H9 (cell line): Measurements from ENCODE around the gene PNKP. TPM values are rescaled to one million over a fixed set of nuclear protein-coding genes. Genes with fewer than 3 reads are reported as not detected.

Source experiments
- DNase-seq: peaks from one replicate; pipeline ENCODE4 v3.0.0-alpha.2; 2017
- H2AFZ ChIP-seq: one replicate; pipeline ENCODE4 v1.6.1; 2013; ENCODE audit warnings: mild to moderate bottlenecking, low read length, control low read depth, moderate library complexity
- H2AK5ac ChIP-seq: 2 replicates; pipeline ENCODE4 v1.6.1; 2013; ENCODE audit warnings: low read length, control low read depth, mixed read lengths; ENCODE audit not compliant: insufficient read length
- H2BK120ac ChIP-seq: one replicate; pipeline ENCODE4 v1.6.1; 2013; ENCODE audit warnings: low read depth, mild to moderate bottlenecking, low read length, control low read depth, inconsistent platforms; ENCODE audit not compliant: poor library complexity, severe bottlenecking
- H2BK12ac ChIP-seq: 2 replicates; pipeline ENCODE4 v1.6.1; 2013; ENCODE audit warnings: low read length, control low read depth, mixed read lengths, low read depth; ENCODE audit not compliant: insufficient read length
- H2BK15ac ChIP-seq: 2 replicates; pipeline ENCODE4 v1.6.1; 2013; ENCODE audit warnings: low read depth, low read length, control low read depth
- H2BK20ac ChIP-seq: one replicate; pipeline ENCODE4 v1.6.1; 2013; ENCODE audit warnings: low read depth, mild to moderate bottlenecking, low read length, control low read depth, inconsistent platforms; ENCODE audit not compliant: poor library complexity, severe bottlenecking
- H2BK5ac ChIP-seq: 2 replicates; pipeline ENCODE4 v1.6.1; 2013; ENCODE audit warnings: low read length, control low read depth, mixed read lengths; ENCODE audit not compliant: insufficient read length
- H3K14ac ChIP-seq: 2 replicates; pipeline ENCODE4 v1.6.1; 2013; ENCODE audit warnings: low read length, control low read depth; ENCODE audit not compliant: insufficient read depth
- H3K18ac ChIP-seq: 2 replicates; pipeline ENCODE4 v1.6.1; 2013; ENCODE audit warnings: low read depth, mild to moderate bottlenecking, mixed read lengths, low read length, control low read depth; ENCODE audit not compliant: insufficient read length
- H3K23ac ChIP-seq: 2 replicates; pipeline ENCODE4 v1.6.1; 2013; ENCODE audit warnings: low read length, control low read depth, mixed read lengths, low read depth; ENCODE audit not compliant: insufficient read length
- H3K23me2 ChIP-seq: 2 replicates; pipeline ENCODE4 v1.6.1; 2013; ENCODE audit warnings: low read depth, mild to moderate bottlenecking, mixed read lengths, low read length, control low read depth; ENCODE audit not compliant: insufficient read length, poor library complexity, severe bottlenecking
- H3K27ac ChIP-seq: 2 replicates; pipeline ENCODE4 v1.5.1; 2013; ENCODE audit warnings: low read length, control low read depth, mixed read lengths, low read depth; ENCODE audit not compliant: insufficient read length
- H3K27me3 ChIP-seq: 2 replicates; pipeline ENCODE4 v1.6.1; 2013; ENCODE audit warnings: low read length, control low read depth, inconsistent platforms; ENCODE audit not compliant: insufficient read depth
- H3K4ac ChIP-seq: 2 replicates; pipeline ENCODE4 v1.6.1; 2013; ENCODE audit warnings: low read depth, mild to moderate bottlenecking, control low read depth, inconsistent platforms, low read length, moderate library complexity
- H3K4me1 ChIP-seq: 2 replicates; pipeline ENCODE4 v1.6.1; 2013; ENCODE audit warnings: low read length, control low read depth, inconsistent platforms; ENCODE audit not compliant: insufficient read depth
- H3K4me2 ChIP-seq: 2 replicates; pipeline ENCODE4 v1.6.1; 2013; ENCODE audit warnings: low read length, control low read depth, mixed read lengths; ENCODE audit not compliant: insufficient read length, insufficient read depth
- H3K56ac ChIP-seq: 2 replicates; pipeline ENCODE4 v1.6.1; 2013; ENCODE audit warnings: low read depth, mild to moderate bottlenecking, mixed read lengths, low read length, control low read depth; ENCODE audit not compliant: insufficient read length
- H3K79me1 ChIP-seq: 2 replicates; pipeline ENCODE4 v1.6.1; 2013; ENCODE audit warnings: low read depth, mild to moderate bottlenecking, moderate library complexity, low read length, control low read depth, inconsistent platforms; ENCODE audit not compliant: insufficient read depth, poor library complexity, severe bottlenecking
- H3K79me2 ChIP-seq: 2 replicates; pipeline ENCODE4 v1.6.1; 2013; ENCODE audit warnings: low read length, control low read depth, inconsistent platforms; ENCODE audit not compliant: insufficient read depth
- H3K9ac ChIP-seq: 2 replicates; pipeline ENCODE4 v1.6.1; 2013; ENCODE audit warnings: low read length, control low read depth, mixed read lengths; ENCODE audit not compliant: insufficient read length; ENCODE audit errors: extremely low read depth
- H3K9me3 ChIP-seq: one replicate; pipeline ENCODE4 v1.6.1; 2013; ENCODE audit warnings: low read depth, low read length, inconsistent platforms; ENCODE audit not compliant: control insufficient read depth
- H3T11ph ChIP-seq: one replicate; pipeline ENCODE4 v1.6.1; 2013; ENCODE audit warnings: mild to moderate bottlenecking, low read length, control low read depth, inconsistent platforms
- H4K20me1 ChIP-seq: one replicate; pipeline ENCODE4 v1.6.1; 2013; ENCODE audit not compliant: control insufficient read depth, insufficient read length, insufficient read depth
- H4K5ac ChIP-seq: 2 replicates; pipeline ENCODE4 v1.6.1; 2013; ENCODE audit warnings: low read depth, mild to moderate bottlenecking, mixed read lengths, low read length, control low read depth; ENCODE audit not compliant: insufficient read length
- H4K8ac ChIP-seq: replicated peaks from 2 replicates; pipeline ENCODE4 v1.6.1; 2013; ENCODE audit warnings: low read length, control low read depth, mixed read lengths, low read depth; ENCODE audit not compliant: insufficient read length
- H4K91ac ChIP-seq: 2 replicates; pipeline ENCODE4 v1.6.1; 2013; ENCODE audit warnings: low read depth, mild to moderate bottlenecking, moderate library complexity, mixed read lengths, low read length, control low read depth; ENCODE audit not compliant: insufficient read length
- H3K27ac Mint-ChIP-seq, 3 experiments: 2 replicates in 2 of 3; 3 replicates in 1 of 3; pipeline ENCODE4 v1.8.0; 2020 to 2021; ENCODE audit warnings: mixed read lengths in 3 of 3, mild to moderate bottlenecking in 1 of 3, moderate library complexity in 1 of 3
- H3K27me3 Mint-ChIP-seq: 2 replicates; pipeline ENCODE4 v1.8.0; 2021; ENCODE audit warnings: low read depth, mild to moderate bottlenecking, moderate library complexity, mixed read lengths
- H3K36me3 Mint-ChIP-seq, 3 experiments: 2 replicates in 2 of 3; 3 replicates in 1 of 3; pipeline ENCODE4 v1.8.0; 2020 to 2021; ENCODE audit warnings: low read depth in 3 of 3, mixed read lengths in 3 of 3; ENCODE audit not compliant: insufficient read depth in 1 of 3
- H3K4me1 Mint-ChIP-seq, 2 experiments: 2 replicates each; pipeline ENCODE4 v1.8.0; 2020; ENCODE audit warnings: mixed read lengths in 2 of 2
- H3K4me3 Mint-ChIP-seq, 2 experiments: 2 replicates in 1 of 2; 3 replicates in 1 of 2; pipeline ENCODE4 v1.8.0; 2020 to 2021; ENCODE audit warnings: mild to moderate bottlenecking in 2 of 2, mixed read lengths in 2 of 2, moderate library complexity in 1 of 2
- H3K9me3 Mint-ChIP-seq, 2 experiments: 2 replicates in 1 of 2; 3 replicates in 1 of 2; pipeline ENCODE4 v1.8.0; 2020; ENCODE audit warnings: mild to moderate bottlenecking in 2 of 2, mixed read lengths in 2 of 2, moderate library complexity in 1 of 2
- CTCF ChIP-seq: fragments of 200-600 bp; sonication (generic); conservative IDR thresholded peaks from 3 replicates; pipeline ENCODE4 v1.8.0; 2021; ENCODE audit warnings: antibody characterized with exemption, mild to moderate bottlenecking
- WGBS: extraction: QIAGEN DNeasy Blood & Tissue Kit; methylation state at CpG from one replicate; pipeline ENCODE4 v1.1.7; 2013; ENCODE audit warnings: missing lambda C conversion rate, low lambda C conversion rate, mixed read lengths; ENCODE audit not compliant: insufficient read length; ENCODE audit errors: extremely low coverage; 5-methylcytosine and 5-hydroxymethylcytosine counted together
- total RNA-seq: library from RNA; stranded (reverse); gene quantifications from 2 replicates; pipeline ENCODE4 v1.2.1, GENCODE V29; 2021

PNKP gene
- total RNA-seq, 1 experiment from 2014 or later: 157 TPM

GRCh38 chr19:49861107-49861506 lies 6.3 kb downstream of the PNKP start:
- Histone ChIP-seq H3K9me3 (no peaks in the 10 kb centered on the region), H4K20me1 (peaks cover 3% of the 10 kb centered on the region), H3K79me2 (no peaks in the 10 kb centered on the region; the same call in 1 of the 2 replicates), H3K4ac (no peak overlapping the region), H3K9ac (no peak overlapping the region), H4K5ac (no peak overlapping the region), H2AFZ (no peak overlapping the region), H3K23ac (no peak overlapping the region), H2AK5ac (no peak overlapping the region), H2BK5ac (no peak overlapping the region), H2BK15ac (no peak overlapping the region), H2BK12ac (no peak overlapping the region), H3K27me3 (no peaks in the 10 kb centered on the region), H3T11ph (no peak overlapping the region), H3K23me2 (no peaks in the 10 kb centered on the region), H3K79me1 (peaks cover 5% of the 10 kb centered on the region), H3K27ac (no peak overlapping the region), H2BK120ac (no peak overlapping the region), H3K14ac (no peak overlapping the region), H4K91ac (no peak overlapping the region), H4K8ac (no peak overlapping the region), H3K4me2 (no peak overlapping the region), H3K4me1 (no peaks in the 10 kb centered on the region), H3K56ac (no peak overlapping the region), H2BK20ac (no peak overlapping the region), H3K18ac (no peak overlapping the region)
- Mint-ChIP-seq H3K27ac (peak overlapping the region in 1 of 3 experiments; percentile 87; a peak in 4 of 7 replicates), H3K4me3 (no peak overlapping the region), H3K36me3 (peaks cover 28 to 84% (median 69%) of the 10 kb centered on the region in 3 experiments), H3K9me3 (peaks cover 0 to 4% of the 10 kb centered on the region in 2 experiments; a peak in 1 of 5 replicates), H3K4me1 (peaks cover 16 to 34% of the 10 kb centered on the region in 2 experiments), H3K27me3 (peaks cover 3% of the 10 kb centered on the region)
- DNase-seq: peak; percentile 68
- no CpG with 5 or more reads among the region's 13 CpGs for WGBS
- TF ChIP-seq CTCF: no peak
